Measurements from ENCODE around the gene CSTPP1.

DNA sequence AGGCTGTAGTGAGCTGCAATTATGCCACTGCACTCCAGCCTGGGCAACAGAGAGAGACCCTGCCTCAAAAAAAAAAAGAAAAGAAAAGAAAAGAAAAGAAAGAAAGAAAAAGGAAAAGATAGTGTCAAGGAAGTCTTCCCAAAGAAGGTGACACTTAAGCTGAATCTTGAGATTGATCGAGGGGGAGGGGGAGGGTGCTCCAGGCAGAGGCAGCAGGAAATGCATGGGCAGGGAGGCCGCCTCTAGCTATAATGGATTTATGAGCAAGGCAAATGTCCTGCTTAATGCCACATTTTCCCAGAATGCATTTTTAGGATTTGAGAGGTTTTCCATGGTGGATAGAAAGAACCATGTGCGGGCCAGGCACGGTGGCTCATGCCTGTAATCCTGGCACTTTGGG, 264.5 kb downstream of the CSTPP1 start:
- TF ChIP-seq, protein P1, sequence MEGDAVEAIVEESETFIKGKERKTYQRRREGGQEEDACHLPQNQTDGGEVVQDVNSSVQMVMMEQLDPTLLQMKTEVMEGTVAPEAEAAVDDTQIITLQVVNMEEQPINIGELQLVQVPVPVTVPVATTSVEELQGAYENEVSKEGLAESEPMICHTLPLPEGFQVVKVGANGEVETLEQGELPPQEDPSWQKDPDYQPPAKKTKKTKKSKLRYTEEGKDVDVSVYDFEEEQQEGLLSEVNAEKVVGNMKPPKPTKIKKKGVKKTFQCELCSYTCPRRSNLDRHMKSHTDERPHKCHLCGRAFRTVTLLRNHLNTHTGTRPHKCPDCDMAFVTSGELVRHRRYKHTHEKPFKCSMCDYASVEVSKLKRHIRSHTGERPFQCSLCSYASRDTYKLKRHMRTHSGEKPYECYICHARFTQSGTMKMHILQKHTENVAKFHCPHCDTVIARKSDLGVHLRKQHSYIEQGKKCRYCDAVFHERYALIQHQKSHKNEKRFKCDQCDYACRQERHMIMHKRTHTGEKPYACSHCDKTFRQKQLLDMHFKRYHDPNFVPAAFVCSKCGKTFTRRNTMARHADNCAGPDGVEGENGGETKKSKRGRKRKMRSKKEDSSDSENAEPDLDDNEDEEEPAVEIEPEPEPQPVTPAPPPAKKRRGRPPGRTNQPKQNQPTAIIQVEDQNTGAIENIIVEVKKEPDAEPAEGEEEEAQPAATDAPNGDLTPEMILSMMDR (IDR thresholded peaks at IDR 0.05) = no peak
- no peak for TF ChIP-seq POLR2A (IDR thresholded peaks at IDR 0.05)

Data from Peyer's patch (tissue), 4 donors.